M059J (cell line): ENCODE results near the gene RXRG. TPM values are rescaled to one million over a fixed set of nuclear protein-coding genes. Genes with fewer than 3 reads are reported as not detected.

Experiments used
- DNase-seq: peaks from one replicate; pipeline ENCODE4 v3.0.0-alpha.2; 2012; ENCODE audit warnings: low read depth
- total RNA-seq: library from RNA; depleted of rRNA; stranded (reverse); fragments of >200 nt; shearing (Covaris generic); gene quantifications from 2 replicates; pipeline ENCODE4 v1.2.3, GENCODE V29; 2014

Gene RXRG
- total RNA-seq, 1 experiment from 2014 or later: not detected

DNA sequence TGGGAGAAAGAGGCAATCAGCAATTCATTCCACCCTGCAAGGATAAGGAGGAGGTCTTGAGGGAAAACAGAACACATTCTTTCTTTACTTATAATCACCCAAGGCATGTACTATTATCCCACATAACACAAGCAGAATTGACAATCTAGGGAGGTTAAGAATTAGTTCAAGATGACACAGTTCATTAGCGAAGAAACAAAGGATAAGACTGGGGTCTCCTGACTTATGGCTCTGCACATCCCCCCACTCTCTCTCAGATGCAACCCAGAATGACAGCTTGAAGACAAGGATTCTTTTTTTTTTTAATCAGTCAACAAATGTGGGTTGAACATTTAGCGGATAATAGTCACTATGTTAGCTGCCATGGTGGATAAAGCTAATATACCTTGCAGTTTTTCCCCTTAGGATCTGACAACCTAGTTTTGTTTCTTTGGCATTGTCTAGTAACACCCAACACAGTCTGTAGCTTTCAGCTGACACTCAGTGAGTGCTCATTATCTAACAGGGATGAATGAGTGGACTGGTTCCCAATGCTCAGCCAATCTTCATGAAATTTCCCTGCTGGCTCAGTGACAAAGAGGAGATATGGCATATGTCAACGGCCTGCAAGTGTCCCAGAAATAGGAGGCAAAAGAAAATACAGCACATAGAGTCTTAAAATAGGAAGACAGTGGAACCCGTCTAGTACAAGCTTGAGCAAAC, 35.1 kb downstream of the RXRG start:
- DNase-seq: no peak

DNA sequence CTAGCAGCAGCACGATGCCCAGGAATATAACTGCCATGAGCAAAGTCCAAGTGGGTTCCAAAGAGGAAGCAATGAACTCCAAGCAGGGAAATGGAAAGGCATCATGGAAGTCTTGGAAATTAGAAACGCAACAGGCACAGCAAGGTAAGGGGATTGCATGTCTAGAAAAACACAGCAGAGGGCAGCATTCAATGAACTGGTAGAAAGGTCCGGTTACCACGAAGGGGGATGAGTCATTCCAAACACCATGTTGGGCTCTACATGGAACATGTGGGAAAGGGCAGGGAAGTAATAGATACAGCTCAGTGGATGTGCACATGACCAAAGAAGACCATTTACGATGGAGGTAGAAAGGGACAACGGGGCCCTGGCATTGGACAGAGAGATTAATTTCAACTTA, 36.4 kb downstream of the RXRG start:
- DNase-seq: peak; percentile 66

DNA sequence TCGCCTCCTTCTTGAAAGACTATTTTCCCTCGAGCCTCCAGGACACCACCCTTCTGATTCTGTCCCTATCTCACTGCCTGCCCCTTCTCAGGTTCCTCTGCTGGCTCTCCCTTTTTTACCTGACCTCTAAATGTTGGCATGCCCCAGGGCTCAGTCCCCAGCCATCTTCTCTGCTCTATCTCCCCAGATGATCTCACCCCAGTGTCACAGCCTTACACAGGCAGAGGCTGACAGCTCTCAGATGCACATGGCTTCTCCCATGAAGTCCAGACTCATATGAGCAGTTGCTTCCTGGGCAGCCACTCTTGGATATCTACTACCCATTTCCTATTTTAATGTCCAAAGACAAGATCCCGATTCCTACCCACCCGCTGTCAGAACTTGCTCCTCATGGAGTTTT, 37.5 kb downstream of the RXRG start:
- DNase-seq: no peak

DNA sequence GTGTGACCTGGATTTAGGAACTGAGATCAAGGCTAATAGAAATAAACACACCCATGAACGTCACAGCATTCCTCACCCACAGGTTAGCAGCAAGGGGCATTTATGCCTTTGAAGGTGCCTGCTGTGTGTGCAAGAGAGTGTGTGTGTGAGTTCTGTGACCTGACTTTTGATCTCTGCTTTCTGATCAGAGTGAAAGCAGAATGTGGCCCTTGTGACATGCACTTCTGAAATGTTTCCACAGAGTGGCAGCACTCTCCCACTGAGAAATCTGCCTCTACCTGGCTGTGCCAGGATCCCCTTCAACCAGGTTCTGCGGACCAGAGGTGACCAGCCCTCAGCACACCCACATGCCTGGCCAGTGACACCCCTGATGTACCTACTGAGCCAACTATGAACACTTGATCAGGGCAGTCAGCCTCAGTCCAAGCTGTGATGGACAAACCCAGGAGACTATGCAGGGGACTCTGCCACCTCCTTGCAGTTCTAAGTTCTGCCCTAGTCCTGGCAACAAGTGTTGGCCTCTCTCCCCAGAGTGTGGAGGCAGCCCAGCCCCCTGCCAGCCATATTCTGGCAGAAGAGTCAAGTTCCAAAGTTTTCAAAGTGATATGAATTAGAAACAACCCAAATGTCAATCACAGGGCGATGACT, 41.0 kb downstream of the RXRG start:
- peak; percentile 10 for DNase-seq

DNA sequence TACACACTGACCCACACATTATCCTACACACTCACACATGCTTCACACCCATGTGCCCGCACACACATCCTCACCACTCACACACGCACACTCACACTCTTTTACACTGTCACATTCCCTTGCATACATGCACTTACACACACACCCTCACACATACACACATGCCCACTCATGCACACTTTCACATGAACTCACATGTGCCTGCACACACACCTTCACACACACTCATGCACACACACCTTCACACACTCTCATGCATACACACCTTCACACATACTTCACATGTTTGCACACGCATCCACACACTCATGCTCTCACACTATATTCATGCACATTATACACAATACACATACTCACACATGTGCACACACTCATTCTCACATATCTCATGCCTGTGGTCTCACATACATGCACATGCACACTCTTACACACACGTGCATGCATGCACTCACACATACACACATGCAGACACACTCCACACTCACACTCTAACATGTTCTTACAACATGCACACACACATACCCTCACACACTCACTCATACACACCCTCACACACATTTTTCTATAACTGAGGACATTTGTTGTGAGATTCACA, 42.3 kb downstream of the RXRG start:
- DNase-seq: no peak

DNA sequence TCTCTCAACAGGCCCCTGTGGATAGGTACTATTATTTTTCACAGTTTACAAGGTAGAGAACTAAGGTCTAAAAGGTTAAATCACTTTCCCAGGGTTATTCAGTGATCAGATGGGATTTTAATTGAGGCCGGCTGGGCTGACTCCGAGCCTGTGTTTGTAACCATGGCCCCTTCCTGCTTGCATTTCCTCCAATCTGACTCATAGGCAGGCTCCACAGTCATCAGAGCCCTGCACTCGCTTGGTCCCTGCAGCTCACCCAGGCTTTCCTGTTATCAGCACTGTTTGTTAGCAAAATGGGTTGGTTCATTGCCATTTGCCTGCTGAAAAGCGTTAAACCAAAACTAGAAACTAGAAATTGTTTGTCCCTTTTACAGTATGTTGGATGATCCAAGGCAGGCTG, 47.0 kb downstream of the RXRG start:
- DNase-seq: peak; percentile 63

DNA sequence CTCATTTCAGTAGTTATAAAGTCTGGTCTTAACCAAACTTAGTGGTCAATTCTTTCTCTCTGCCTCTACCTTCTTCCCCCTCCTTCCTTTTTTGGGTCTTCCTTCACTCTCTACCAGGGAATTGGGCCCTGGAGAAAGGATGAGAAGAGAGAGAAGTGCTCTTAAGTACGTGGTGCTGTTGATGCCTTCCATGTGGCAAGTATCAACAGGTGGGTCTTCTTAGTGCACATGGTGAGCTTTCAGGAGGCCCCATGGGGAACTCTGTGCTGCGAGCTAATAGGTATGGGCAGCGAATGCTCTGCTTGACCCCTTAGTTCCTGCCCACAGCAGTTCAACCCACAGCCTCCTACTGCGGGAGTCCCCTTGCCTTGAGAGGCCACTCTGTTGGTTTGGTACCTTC, 49.0 kb downstream of the RXRG start:
- DNase-seq: no peak

DNA sequence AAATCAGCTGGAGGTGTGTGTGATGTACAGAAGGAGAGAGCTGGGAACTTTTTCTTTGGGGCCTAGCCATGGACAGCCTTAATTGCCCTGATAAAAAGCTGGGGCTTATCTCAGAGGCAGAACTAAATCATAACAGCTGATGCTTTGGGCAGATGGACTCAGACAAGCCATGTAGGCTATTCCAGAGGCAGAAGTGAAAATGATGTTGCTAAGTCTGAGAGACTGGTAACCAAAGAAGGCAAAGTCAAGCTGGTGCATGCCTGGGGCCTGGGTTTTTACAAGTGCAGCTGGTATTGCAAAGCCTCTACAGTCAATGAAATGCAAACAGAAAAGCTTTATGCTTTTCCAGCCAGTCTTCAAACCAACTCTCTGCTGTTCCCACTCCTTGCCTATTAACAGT, 49.4 kb downstream of the RXRG start:
- DNase-seq: no peak

DNA sequence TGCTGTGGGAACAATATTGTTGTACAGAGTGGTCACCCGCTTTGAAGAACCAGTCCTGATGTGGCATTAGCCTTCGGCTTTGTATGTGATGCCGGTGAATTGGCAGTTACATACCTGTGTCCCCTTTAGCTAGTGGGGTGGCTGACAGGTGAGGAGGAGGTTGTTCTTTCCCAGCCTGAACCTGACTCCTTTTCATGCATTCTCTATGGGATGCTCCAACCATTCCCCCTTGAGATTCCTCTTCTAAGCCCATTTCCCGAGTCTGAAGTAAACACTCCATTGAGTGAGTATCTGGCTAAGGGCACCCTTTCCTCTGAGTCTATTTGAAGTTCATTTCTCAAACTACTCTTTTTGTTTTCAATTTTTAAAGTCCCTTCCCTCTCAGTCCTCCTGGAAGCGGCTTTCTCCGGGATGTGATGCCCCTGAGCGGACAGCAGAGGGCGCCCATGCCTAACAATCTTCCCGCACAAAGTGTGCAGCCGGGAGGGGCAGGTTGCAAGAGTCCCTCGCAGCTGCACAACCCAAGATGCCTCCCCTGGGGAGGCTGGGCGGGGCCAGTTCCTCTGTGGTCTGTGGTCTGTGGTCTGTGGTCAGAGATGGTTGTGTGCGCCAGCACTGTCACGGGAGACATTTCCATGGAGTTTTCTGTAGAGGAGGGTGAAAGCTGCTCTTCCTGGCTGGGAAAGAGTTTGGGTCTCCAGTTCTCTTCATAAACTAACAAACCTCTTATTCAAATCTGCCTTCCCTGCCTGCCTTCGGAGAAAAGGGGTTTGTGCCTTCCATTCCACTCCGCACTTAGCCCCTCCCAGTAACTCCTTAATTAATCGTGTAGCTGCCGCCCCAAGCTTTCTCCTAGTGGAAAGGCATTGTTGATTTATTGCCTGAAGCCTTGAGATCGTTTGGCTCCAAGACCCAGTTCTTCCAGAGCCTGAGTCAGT, 52.0 kb downstream of the RXRG start:
- peak; percentile 92 for DNase-seq

DNA sequence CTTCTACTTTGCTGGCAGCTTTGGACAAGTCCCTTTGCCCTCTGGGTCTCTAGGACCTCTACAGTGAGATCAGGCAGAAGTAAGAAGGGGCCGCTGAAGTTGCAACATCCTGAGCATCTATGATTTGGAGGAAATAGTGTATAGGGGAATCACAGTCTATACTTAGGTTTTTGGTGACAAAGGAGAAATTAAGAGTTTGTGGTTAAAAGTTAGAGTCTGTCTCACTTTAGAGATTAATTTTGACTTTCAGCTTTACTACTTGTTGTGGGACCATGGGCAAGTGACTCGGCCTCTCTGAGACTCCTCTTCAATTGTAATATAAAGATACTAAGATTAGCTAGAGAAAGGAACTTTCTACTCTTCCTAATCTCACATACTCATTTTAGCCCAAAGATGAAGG, 55.3 kb downstream of the RXRG start:
- no peak for DNase-seq

DNA sequence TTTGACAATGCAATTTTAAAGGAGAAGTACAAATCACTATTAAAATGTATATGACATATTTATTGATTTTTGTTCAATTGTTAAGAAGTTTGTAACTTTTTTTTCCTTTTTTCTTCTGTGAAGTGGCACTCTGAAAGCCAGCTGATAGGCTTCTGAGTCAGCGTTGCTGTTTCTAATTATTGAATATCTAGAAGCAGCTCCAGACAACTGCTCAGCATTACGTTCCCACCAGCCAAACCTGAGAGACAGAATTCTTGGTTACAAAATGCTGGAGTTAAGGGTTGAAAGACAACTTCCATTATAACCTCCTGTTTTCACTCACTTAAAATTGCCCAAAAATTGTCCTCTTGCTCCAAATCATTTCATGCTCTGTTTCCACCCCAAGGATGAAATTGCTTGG, 57.0 kb downstream of the RXRG start:
- no peak for DNase-seq

DNA sequence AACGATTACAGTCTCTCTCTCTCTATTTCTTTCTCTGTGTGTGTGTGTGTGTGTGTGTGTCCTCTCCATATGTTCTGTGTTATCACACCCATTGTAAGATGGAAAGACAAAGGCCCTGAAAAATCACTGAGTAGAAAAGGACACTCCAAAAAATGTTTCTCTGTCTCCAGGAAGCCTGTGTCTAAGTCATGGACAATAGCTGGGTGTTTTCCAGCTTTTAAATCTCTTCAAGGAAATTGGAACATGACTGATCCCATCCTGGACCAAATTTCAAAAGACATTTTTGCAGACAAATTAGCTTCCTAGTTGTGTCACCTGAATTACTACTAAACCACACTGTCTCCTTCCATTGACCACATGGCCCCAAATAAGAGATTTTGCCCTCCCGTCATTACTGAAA, 57.4 kb downstream of the RXRG start:
- DNase-seq: no peak

DNA sequence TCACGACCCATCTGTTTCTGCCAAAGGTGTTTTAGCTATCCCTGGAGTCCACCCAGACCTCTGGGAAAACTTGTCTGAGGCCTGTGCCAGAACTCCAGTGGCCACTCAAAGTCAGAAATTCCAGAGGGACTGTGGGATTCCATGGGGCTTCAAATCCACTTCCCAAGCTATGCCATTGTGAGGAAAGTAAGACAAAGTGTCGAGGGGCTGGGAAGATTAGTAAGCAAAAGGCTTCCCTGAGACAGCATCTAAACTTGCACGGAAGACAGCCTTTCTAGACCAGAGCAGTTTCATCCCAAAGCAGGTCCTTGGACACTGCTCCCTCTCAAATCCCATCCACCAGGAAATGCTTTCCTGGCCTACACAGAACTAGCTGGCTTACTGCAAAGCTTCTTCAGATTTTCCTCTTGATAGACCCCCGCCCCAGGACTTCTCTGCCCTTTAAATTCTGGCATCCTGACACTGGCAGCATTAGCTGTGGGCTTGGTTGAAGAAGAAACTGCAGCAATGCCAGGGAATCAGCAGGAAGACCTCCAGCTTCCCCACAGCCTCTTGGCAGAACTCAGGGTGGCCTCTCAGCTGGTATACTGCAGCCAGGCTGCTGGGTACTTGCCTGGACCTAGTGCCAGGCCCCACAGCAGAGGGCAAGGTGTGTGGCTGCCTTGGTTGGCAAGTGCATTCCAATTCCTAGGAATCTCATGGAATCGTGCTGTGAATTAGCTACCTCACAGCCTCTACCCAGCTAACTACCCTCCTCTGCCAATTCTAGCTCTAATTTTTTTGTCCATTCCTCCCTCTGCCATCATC, 61.1 kb downstream of the RXRG start:
- DNase-seq: no peak

DNA sequence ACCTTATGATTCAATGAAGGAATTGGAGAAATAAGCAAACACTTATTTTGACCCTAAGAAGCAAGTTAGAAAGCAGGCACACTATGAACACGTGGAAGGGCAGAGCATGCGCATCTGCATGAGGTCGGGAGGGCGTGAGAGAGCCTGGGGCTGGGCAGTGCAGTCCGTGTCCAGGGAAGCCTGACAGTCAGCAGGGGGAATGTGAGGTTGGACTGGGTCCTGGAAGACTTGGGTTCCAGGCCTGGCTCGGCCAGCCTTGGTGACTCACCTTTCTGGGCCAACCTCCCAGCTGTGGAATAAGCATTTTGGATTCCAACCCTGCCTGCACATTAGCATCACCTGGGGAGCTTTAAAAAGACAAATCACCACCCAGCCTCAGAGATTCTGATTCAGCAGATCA, 61.9 kb downstream of the RXRG start:
- DNase-seq: peak; percentile 88

DNA sequence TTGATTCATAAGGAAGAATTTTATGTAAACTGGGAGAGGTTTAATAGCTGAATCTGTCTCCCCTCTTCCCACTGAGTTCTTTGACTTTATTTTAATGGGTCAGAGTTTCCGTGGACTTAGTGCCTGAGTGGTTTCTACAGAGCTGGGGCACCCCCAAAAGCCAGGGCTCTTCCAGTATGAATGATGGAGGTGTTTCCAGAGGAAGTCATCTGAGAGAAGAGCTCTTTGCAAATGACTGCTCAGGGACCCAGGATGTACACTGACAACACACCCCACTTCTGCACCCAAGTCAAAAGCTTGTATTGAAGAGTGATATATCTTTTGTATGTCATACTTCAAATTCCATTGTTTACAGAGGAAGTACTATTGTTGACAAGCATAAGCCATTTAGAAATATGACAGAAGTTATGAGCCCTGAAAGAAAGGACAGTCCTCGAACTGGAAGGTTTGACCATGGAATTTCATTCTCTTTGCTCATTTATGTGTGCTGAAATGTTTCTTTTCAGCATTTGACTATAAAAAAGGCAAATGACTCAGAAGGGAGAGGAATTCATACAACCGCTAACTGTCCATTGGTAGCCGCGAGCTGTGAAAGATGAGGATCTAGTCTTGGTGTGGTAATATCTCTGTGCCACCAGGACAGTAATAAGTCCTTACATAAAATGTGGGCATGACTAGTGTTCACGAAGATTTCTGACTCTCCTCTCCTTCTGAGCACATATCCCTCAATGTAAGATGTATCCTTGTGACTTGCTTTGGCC, 63.0 kb downstream of the RXRG start:
- peak; percentile 67 for DNase-seq

DNA sequence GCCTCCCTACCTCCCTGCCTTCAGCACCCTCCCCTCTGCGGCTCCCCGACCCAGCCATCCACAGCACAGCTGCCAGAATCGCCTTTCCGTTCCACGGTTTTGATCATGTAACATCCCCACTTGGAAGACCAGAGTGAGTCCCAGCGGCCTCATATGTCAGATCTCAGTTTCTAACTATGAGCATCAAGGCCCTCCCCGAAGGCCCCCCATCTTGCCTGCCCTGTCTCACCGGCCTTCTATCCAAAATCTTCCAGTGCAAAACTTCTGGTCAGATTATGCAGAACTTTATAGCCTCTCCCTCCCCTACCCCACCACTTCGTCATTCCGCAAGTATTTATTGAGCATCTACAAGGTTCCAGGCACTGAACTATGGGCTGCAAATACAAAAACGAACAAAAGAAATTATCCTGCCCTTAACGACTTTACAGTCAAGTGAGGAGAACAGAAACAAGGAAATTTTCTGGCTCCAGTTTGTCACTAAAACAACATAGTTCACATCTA, 68.1 kb downstream of the RXRG start:
- DNase-seq: peak; percentile 35

DNA sequence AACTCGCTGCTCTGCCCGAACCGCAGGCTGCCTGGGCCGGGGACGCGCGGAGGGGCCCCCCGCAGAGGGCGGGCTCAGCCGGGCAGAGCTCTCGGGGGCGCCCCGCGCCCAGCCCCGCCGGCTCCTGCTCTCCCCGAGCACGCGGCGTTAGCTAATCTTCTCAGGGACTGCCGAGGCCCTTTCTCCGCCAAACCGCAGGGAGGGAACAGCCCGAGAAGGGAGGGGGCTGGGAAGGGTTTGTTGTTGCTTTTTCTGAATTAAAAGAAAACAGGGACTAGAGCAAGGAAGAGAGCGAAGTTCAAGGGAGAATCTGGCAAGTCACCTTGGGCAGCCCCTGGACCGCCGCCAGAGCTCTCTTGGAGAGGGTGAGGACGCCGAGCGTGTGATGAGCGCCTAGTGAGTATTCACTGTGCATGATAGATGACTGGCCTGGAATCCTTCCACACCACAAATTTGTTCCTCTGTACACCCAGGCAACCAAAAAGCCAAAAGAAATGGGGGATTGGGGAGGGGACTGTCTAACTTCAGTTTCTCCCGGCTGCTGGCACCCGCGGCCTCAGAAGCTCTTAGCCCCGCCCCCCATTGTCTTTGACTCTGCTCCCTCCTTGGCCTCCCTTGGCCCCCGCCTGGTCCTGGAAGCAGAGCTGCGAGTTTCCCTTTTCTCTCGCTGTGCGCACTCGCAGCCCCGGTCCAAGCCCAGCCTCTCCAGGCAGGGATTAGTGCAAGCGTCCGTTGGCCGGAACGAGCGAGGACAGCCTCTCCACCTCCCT, 68.7 kb downstream of the RXRG start:
- peak; percentile 95 for DNase-seq

DNA sequence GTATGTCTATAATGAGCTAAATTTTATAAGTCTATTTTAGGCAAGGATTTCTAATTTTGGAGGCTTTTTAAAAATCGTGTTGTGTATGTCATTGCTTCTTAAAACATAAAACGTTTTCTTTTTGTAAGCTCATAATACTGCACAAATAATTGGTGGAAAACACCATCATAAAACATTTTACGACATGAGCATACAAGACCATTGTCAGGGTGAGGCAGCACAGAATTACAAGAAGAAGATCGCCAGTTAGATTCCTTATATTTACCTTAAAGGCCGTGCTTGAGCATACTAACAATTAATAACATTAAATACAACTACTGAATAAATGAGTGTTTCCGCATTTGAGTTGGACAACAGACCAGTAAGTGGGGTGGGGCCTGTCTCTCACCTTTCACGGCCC, 69.3 kb downstream of the RXRG start:
- DNase-seq: no peak

DNA sequence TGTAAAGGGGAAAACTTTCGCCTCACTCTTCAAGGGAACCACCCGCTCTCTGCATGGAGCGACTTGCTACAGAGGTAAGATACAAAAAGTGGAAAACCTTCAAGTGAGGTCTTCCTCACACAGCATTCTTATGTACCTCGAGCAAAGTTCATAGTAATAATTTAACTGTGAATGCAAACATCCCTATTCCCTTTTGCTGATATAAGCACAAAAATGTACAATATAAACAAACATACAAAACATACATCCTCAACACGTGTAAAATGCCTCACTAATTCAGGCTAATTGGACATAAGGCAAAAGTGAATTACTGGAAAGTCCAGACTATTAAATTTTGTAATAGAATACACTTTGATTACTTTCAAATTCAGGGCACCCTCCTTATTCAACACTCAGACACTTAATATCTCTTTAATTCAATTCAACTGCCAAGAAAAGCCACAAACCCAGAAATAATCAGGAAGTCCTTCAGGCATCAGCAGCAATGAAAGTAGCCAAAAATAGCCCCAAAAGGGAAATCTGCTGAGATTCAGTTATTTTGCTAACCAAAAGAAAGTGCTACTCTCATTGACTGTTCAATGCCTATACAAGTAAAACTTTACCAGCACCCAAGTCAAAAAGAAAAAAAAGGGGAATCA, 73.2 kb downstream of the RXRG start:
- DNase-seq: no peak
